Keratinocyte (primary cell): ENCODE measurements around the gene MAML1.

Source experiments
- CTCF ChIP-seq, 3 experiments: IDR thresholded peaks in 1 of 3; conservative IDR thresholded peaks in 1 of 3; optimal IDR thresholded peaks in 1 of 3; 2 replicates in 2 of 3; 3 replicates in 1 of 3; pipeline versions ENCODE3 to v1.5.1; 2011; ENCODE audit warnings: low read length in 3 of 3, mild to moderate bottlenecking in 3 of 3, moderate library complexity in 2 of 3, control low read depth in 1 of 3, inconsistent platforms in 1 of 3; ENCODE audit not compliant: insufficient read depth in 2 of 3; ENCODE audit errors: extremely low read depth in 1 of 3
- EZH2 ChIP-seq: IDR thresholded peaks from one replicate; pipeline ENCODE4 v1.6.1; 2012; ENCODE audit warnings: inconsistent platforms, mild to moderate bottlenecking, low read length, moderate library complexity

GRCh38 chr5:179771311-179771895, 38.8 kb downstream of the MAML1 start:
- TF ChIP-seq EZH2 (no peak), CTCF (optimal IDR thresholded peaks at IDR 0.05 in 1 of 3, IDR thresholded peaks at IDR 0.05 in 1 of 3, conservative IDR thresholded peaks at IDR 0.05 in 1 of 3; ENCODE audit: extremely low read depth in 1 of 3, insufficient read depth in 2 of 3, low read length in 3 of 3) (no peak)
